ENCODE measurements around the gene DMXL1.

Gene DMXL1

GRCh38 chr5:119200795-119201194 is 129.9 kb downstream of the DMXL1 start:
- TF ChIP-seq, protein P1, sequence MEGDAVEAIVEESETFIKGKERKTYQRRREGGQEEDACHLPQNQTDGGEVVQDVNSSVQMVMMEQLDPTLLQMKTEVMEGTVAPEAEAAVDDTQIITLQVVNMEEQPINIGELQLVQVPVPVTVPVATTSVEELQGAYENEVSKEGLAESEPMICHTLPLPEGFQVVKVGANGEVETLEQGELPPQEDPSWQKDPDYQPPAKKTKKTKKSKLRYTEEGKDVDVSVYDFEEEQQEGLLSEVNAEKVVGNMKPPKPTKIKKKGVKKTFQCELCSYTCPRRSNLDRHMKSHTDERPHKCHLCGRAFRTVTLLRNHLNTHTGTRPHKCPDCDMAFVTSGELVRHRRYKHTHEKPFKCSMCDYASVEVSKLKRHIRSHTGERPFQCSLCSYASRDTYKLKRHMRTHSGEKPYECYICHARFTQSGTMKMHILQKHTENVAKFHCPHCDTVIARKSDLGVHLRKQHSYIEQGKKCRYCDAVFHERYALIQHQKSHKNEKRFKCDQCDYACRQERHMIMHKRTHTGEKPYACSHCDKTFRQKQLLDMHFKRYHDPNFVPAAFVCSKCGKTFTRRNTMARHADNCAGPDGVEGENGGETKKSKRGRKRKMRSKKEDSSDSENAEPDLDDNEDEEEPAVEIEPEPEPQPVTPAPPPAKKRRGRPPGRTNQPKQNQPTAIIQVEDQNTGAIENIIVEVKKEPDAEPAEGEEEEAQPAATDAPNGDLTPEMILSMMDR (conservative IDR thresholded peaks at IDR 0.05; ENCODE audit: low read depth, low read length): no peak
- H3K4me3 ChIP-seq (ENCODE audit: low read depth, low read length): no peak overlapping the region
- no peak for DNase-seq (ENCODE audit: low read depth)

- DNase-seq (ENCODE audit: low read depth): no peak
- TF ChIP-seq, protein P1 (conservative IDR thresholded peaks at IDR 0.05; ENCODE audit: low read depth, low read length): no peak
- H3K4me3 ChIP-seq (ENCODE audit: low read depth, low read length): no peak overlapping the region
These were observed 136.2 kb downstream of the DMXL1 start for GRCh38 chr5:119207105-119207504.

- no peak overlapping the region for H3K4me3 ChIP-seq (ENCODE audit: low read depth, low read length)
- no peak for DNase-seq (ENCODE audit: low read depth)
- TF ChIP-seq, protein P1 (conservative IDR thresholded peaks at IDR 0.05; ENCODE audit: low read depth, low read length): no peak
These were observed 141.1 kb downstream of the DMXL1 start for GRCh38 chr5:119212026-119212425.

DNA sequence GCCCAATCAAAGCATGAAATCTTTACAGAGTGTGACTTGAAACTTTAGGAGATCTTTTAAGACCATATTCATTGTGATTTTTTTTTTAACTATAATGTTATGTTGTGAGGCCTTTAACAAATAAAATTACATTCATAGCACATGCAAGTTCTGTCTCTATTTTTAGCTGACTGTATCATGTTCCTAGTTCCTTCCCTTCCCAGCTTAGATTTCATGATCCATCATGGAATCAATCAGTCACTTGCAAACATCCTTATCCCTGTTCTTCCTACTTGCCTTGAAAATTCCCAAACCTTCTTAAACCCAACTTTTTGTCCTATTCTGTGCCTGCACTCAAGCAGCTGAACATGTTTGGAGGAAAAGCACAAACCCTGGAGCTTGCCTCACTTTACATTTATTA is 141.8 kb downstream of the DMXL1 start:
- DNase-seq (ENCODE audit: low read depth): no peak
- TF ChIP-seq, protein P1 (conservative IDR thresholded peaks at IDR 0.05; ENCODE audit: low read depth, low read length): no peak
- no peak overlapping the region for H3K4me3 ChIP-seq (ENCODE audit: low read depth, low read length)

GRCh38 chr5:119217183-119217582 is 146.3 kb downstream of the DMXL1 start:
- DNase-seq (ENCODE audit: low read depth): no peak
- TF ChIP-seq, protein P1 (conservative IDR thresholded peaks at IDR 0.05; ENCODE audit: low read depth, low read length): no peak
- no peak overlapping the region for H3K4me3 ChIP-seq (ENCODE audit: low read depth, low read length)

DNA sequence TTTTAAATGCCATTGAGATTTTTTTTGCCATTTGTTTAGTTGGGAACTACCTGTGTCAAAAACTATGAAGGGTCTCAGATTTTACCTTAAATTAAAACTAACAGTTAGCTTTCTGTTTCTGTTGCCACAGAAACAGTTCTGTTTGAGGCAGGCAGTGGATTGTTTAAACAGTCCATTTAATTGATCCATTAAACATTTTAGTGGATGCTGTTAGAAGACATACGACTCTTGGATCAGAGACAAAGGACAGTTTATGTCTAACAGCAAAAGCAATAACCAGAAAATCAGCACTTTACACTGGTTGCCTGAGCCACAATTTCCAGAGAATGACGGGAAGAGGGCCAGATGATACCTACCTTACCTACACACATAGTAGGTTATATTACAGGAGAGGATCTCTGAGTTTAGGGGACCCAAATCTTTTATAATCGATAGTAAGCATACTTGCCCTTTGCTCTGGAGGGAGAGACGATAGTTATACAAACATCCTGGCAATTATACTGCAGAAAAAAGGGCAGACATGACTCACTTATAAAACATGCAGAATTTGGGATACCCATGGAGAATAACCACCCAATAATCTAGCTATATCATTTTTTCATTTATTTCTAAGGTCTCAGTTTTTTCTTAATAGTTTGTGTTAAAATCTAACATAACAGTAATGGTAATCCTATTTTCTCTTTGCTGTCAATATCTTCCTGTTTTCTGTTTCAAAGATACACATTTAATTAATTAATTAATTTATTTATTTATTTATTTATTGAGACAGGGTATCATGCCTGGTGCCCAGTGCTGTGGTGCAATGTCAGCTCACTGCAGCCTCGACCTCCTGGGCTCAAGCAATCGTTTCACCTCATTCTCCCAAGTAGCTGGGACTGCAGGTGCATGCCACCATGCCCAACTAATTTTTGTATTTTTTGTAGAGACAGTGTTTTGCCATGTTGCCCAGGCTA is 148.2 kb downstream of the DMXL1 start:
- DNase-seq (ENCODE audit: low read depth): peak; percentile 16
- no peak overlapping the region for H3K4me3 ChIP-seq (ENCODE audit: low read depth, low read length)
- TF ChIP-seq, protein P1 (conservative IDR thresholded peaks at IDR 0.05; ENCODE audit: low read depth, low read length): no peak
